ENCODE data around the gene SLC22A13.

GRCh38 chr3:38267662-38268061 lies 2.0 kb downstream of the SLC22A13 start:
- TF ChIP-seq CTCF (IDR thresholded peaks at IDR 0.05) (no peak), POLR2A (IDR thresholded peaks at IDR 0.05) (no peak)

All from body of pancreas (tissue), 4 donors.